HPDE6-E6E7 (cell line): ENCODE results near the gene LYZ.

Experiments used
- DNase-seq: peaks from one replicate; pipeline ENCODE4 v3.0.0; 2011; ENCODE audit warnings: missing footprints; ENCODE audit errors: extremely low spot score

LYZ gene

DNA sequence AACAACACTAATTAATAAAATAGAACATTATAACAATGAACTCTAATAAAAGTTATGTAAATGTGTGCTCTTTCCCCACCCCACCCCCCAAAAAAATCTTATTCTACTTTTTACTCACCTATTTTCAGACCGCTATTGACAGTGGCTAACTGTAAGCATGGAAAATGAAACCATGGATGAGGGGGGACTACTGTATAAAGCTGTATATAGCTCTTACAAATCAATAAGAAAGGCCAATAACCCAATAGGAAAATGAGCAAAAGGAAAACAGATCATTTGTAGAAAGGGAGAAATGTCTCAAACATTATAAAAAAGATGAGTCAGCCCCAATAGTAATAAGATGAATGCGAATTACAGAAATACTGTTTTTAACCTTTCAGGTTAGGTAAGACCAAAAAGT, 38.7 kb downstream of the LYZ start:
- DNase-seq = no peak

DNA sequence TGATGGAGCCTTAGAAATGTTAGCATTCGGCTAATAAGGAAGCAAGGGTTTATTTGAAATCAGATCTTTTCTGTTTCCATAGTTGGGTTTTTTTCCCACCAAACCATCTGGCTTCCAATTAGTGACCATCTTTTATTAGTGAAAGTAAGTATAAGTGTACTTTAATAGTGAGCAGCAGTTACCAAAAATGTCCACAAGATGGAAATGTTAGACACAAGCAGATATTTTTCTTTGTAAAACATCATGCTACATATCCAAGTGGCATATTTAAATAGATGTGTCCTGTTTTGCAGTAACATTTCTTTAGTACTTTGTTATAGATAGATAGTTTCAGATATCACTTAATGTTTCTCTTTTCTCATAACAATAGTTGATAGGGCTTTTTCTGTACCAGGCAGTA, 40.2 kb downstream of the LYZ start:
- no peak for DNase-seq

DNA sequence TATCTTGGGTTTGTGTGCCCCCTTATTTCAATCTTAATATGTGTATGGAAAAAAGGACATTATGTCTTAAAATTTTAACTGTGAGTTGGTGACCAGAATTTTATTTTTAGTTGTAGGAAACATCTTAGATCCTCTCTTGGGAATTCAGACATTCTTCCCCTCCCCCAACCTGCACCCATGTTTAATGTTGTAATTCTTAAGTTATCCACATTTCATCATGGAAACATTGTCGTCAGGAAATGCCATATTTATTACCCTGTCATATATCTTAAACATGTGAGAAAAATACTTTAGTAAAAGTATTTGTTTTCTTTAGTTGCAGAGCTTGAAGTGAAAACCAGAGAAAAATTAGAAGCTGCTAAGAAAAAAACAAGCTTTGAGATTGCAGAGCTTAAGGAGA, 41.6 kb downstream of the LYZ start:
- DNase-seq = no peak

DNA sequence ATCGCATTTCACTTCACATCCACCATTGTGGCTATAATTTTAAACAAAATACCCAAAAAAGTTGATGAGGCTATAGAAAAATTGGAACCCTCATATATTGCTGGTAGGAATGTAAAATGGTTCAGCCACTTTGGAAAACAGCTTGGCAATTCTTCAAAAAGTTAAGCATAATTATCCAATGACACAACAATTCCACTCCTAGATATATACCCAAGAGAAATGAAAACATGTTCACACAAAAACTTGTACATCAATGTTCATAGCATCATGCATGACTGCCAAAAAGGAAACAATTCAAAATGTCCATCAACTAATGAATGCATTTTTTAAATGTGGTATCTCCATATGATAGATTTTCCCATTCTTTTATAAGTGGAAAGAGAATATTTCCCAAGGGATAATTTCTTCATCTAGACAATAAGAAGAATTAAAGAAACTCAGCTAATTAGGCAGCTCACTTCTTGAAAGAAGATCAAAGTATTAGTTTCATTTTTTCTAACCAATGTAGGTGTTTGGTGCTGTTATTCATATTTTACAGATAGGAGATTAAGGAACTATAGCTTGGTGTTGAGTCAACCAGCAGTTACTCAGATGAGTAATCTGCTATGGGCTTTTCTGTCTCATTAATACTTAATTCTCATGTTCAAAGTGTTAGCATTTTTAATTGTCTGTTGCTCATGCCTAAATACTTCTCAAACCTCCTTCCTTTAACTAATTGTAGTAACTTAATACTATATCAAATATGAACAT, 44.2 kb downstream of the LYZ start:
- peak; percentile 13 for DNase-seq

DNA sequence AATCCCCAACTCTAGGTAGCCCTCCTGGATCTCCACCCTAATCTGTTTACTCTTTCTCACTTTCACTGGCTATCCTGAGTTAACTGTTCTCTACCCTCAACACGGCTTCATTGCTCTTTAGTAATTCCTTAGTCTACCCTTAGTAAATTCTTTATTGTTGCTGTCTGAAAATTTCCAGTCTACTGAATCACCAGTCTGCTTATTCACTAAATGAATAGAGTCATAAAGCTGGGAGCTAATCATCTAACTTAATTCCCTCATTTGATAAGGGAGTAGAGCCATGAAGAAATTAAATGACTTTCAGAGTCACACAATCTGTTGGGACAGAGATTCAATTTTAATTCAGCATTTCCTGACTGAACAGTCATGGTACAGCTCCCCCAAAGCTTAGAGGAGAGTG, 47.9 kb downstream of the LYZ start:
- no peak for DNase-seq

DNA sequence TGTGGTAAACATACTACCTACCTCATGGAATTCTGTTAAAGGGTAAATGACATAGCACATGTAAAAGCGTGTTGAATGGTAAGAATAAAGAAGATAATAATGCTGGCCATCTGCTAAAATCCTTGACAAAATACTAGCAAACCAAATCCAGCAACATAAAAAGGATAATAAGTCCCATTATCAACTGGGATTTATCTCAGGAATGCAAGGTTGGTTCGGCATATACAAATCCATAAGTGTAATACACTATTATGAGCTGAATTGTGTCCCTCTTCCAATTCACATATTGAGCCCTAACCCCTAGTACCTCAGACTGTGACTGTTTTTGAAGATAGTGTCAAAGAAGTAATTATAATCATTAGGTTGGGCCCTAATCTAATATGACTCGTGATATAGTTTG, 48.8 kb downstream of the LYZ start:
- DNase-seq = no peak

DNA sequence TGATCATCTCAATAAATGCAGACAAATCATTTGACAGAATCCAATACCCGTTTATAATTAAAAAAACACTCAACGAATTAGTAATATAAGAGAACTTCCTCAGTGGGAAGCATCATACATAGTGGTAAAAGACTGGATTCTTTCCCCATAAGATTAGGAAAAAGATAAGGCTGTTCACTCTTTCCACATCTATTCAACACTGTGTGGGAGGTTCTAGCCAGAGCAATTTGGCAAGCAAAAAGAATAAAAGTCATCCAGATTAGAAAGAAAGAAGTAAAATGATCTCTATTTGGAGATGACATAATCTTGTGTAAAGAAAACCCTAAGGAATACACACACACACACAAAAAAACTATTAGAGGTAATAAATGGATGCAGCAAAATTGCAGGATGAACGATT, 49.8 kb downstream of the LYZ start:
- no peak for DNase-seq

DNA sequence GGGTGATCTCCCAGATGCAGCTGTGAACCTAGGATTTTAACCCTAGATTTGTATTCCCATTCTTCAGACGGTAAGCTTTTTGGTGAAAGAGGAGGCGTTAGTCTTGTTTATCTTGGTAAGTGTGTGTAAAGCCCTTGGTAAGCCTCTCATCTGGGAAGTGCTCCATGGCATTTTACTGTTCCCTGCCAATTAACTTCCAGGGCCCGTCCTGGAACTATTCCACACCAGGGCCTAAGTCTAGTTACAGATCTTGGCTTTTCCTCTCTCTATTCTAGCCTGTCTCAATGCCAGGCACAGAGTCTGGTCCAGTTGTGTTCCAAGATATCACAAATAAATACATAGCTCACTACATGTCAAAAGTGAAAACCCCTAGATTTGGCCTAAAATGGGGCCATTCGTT, 53.8 kb downstream of the LYZ start:
- DNase-seq = no peak
